Measurements from ENCODE around the gene CYP2C9. TPM values are rescaled to one million over a fixed set of nuclear protein-coding genes. Genes with fewer than 3 reads are reported as not detected.

CYP2C9 gene
- total and polyA plus RNA-seq, 2 of the 13 experiments (the other 11 are each of a cell fraction or from before 2014, with no cell fraction given), result not detected

GRCh38 chr10:94902570-94902969, 35.9 kb upstream of the CYP2C9 start (continued):
- TF ChIP-seq CSRNP2 (CRISPR knock-in tag; conservative IDR thresholded peaks at IDR 0.05; ENCODE audit: low read depth) (no peak), ZNF766 (CRISPR knock-in tag; IDR thresholded peaks at IDR 0.05; ENCODE audit: borderline replicate concordance) (no peak), ZNF614 (CRISPR knock-in tag; IDR thresholded peaks at IDR 0.05; ENCODE audit: borderline replicate concordance) (peak; percentile 65; the same call in 1 of the 2 replicates), ZNF619 (CRISPR knock-in tag; IDR thresholded peaks at IDR 0.05) (no peak), SP4 (CRISPR knock-in tag; IDR thresholded peaks at IDR 0.05) (no peak), ZNF639 (CRISPR knock-in tag; conservative IDR thresholded peaks at IDR 0.05) (no peak), HNRNPL (IDR thresholded peaks at IDR 0.05; ENCODE audit: low read depth, low read length) (no peak), TFDP2 (CRISPR knock-in tag; IDR thresholded peaks at IDR 0.05) (peak; percentile 40; the same call in 1 of the 2 replicates), ZNF773 (CRISPR knock-in tag; IDR thresholded peaks at IDR 0.05; ENCODE audit: borderline replicate concordance) (no peak), CEBPB (IDR thresholded peaks at IDR 0.05; ENCODE audit: borderline replicate concordance, low read depth, low read length) (peak; percentile 97), SETDB1 (CRISPR knock-in tag; IDR thresholded peaks at IDR 0.05; ENCODE audit: borderline replicate concordance) (no peak), THAP11 (CRISPR knock-in tag; IDR thresholded peaks at IDR 0.05) (peak; percentile 76), NFRKB (IDR thresholded peaks at IDR 0.05) (no peak), MED8 (CRISPR knock-in tag; IDR thresholded peaks at IDR 0.05; ENCODE audit: insufficient replicate concordance) (peak; percentile 24), TFDP1 (CRISPR knock-in tag; IDR thresholded peaks at IDR 0.05; ENCODE audit: borderline replicate concordance) (no peak), PHF21A (CRISPR knock-in tag; IDR thresholded peaks at IDR 0.05) (peak; percentile 54; the same call in 1 of the 2 replicates), BATF2 (CRISPR knock-in tag; IDR thresholded peaks at IDR 0.05) (no peak), MBNL3 (CRISPR knock-in tag; conservative IDR thresholded peaks at IDR 0.05) (no peak), GMEB1 (CRISPR knock-in tag; IDR thresholded peaks at IDR 0.05; ENCODE audit: borderline replicate concordance) (no peak), MAFG (CRISPR knock-in tag; IDR thresholded peaks at IDR 0.05) (no peak), TCF7 (IDR thresholded peaks at IDR 0.05; ENCODE audit: low read depth) (peak; percentile 38; the same call in 1 of the 2 replicates), PHF5A (CRISPR knock-in tag; IDR thresholded peaks at IDR 0.05; ENCODE audit: low read depth, unreplicated experiment) (peak; percentile 31), ERF (CRISPR knock-in tag; IDR thresholded peaks at IDR 0.05) (no peak)

All from HepG2 (cell line).